ENCODE measurements around the gene ZNF587B.

ZNF587B gene

GRCh38 chr19:57814505-57815246 is 15.4 kb upstream of the ZNF587B start, which contains the start of gene ZNF552:
ZNF552 (minus strand) TSS chr19:57814913; CDS start chr19:57814743, 170 bp downstream.
- no peak for TF ChIP-seq CTCF (IDR thresholded peaks at IDR 0.05)
- TF ChIP-seq ZFX (IDR thresholded peaks at IDR 0.05; ENCODE audit: borderline replicate concordance): no peak

GRCh38 chr19:57815247-57816075 is 14.6 kb upstream of the ZNF587B start:
- peak overlapping the region; percentile 84 for H3K27ac ChIP-seq
- TF ChIP-seq CTCF (IDR thresholded peaks at IDR 0.05) (no peak), ZFX (IDR thresholded peaks at IDR 0.05; ENCODE audit: borderline replicate concordance) (no peak)

More at GRCh38 chr19:57814505-57815246, 15.4 kb upstream of the ZNF587B start, which contains the start of gene ZNF552:
- peak within 1 kb of the TSS; percentile 84 for H3K27ac ChIP-seq

- TF ChIP-seq ZFX (IDR thresholded peaks at IDR 0.05; ENCODE audit: borderline replicate concordance): no peak
- no peak for TF ChIP-seq CTCF (IDR thresholded peaks at IDR 0.05)
- 0 out of 2 replicates have a peak overlapping the region, but pooled peaks have one; percentile 32 for H3K27ac ChIP-seq
Measured at GRCh38 chr19:57816652-57817051, 13.4 kb upstream of the ZNF587B start.

GRCh38 chr19:57817976-57818375 is 12.1 kb upstream of the ZNF587B start:
- TF ChIP-seq ZFX (IDR thresholded peaks at IDR 0.05; ENCODE audit: borderline replicate concordance) (no peak), CTCF (IDR thresholded peaks at IDR 0.05) (no peak)
- H3K27ac ChIP-seq: peak overlapping the region; percentile 74; the same call in 1 of the 2 replicates

- no peak for TF ChIP-seq CTCF (IDR thresholded peaks at IDR 0.05)
- TF ChIP-seq ZFX (IDR thresholded peaks at IDR 0.05; ENCODE audit: borderline replicate concordance): no peak
- peak overlapping the region; percentile 74 for H3K27ac ChIP-seq
Measured at GRCh38 chr19:57818378-57818777, 11.7 kb upstream of the ZNF587B start.

- H3K27ac ChIP-seq: peak overlapping the region; percentile 74
- TF ChIP-seq ZFX (IDR thresholded peaks at IDR 0.05; ENCODE audit: borderline replicate concordance) (no peak), CTCF (IDR thresholded peaks at IDR 0.05) (peak; percentile 21; the same call in 1 of the 2 replicates)
Measured at GRCh38 chr19:57819475-57820148, 10.5 kb upstream of the ZNF587B start.

All from 22Rv1 (cell line).